Activated CD8-positive, alpha-beta T cell treated with anti-CD3 and anti-CD28 coated beads, Interleukin-2, amount 10 ng/mL, durations not matched to agents 7 days and 5 days (primary cell): ENCODE data around the gene CCDC57. TPM values are rescaled to one million over a fixed set of nuclear protein-coding genes. Genes with fewer than 3 reads are reported as not detected.
"Not testable (repeated sequence)": the region's sequence is repeated elsewhere in the genome, so short reads cannot be mapped to it uniquely, and the experiment has no call there.

Experiments
- ATAC-seq: fragments of 150-1000 bp; cut with Tn5 transposase; one replicate; pipeline ENCODE4 v1.10.0; 2021; ENCODE audit warnings: moderate library complexity
- CTCF ChIA-PET: fragments of 350-600 bp; sonication (Branson Sonifier 250); formaldehyde crosslinking; loops from one replicate; lab custom pipeline; 2021; ENCODE audit warnings: antibody characterized with exemption; lab: Charles Lee
- POLR2A ChIA-PET: fragments of 350-600 bp; sonication (Branson Sonifier 250); formaldehyde crosslinking; loops from one replicate; lab custom pipeline; 2021; ENCODE audit warnings: antibody characterized with exemption; lab: Charles Lee
- DNase-seq: peaks from one replicate; pipeline ENCODE4 v3.0.0-alpha.2; 2020
- H3K27ac Mint-ChIP-seq: one replicate; pipeline ENCODE4 v1.8.0; 2021; ENCODE audit warnings: mild to moderate bottlenecking, mixed read lengths
- H3K27me3 Mint-ChIP-seq: one replicate; pipeline ENCODE4 v1.8.0; 2021; ENCODE audit warnings: low read depth, mixed read lengths
- H3K36me3 Mint-ChIP-seq: one replicate; pipeline ENCODE4 v1.8.0; 2021; ENCODE audit warnings: low read depth, mixed read lengths
- H3K4me1 Mint-ChIP-seq: one replicate; pipeline ENCODE4 v1.8.0; 2021; ENCODE audit warnings: low read depth, mixed read lengths
- H3K4me3 Mint-ChIP-seq: one replicate; pipeline ENCODE4 v1.8.0; 2021; ENCODE audit warnings: mild to moderate bottlenecking, mixed read lengths
- H3K9me3 Mint-ChIP-seq: one replicate; pipeline ENCODE4 v1.8.0; 2022; ENCODE audit warnings: mixed read lengths; ENCODE audit not compliant: insufficient read depth
- total RNA-seq, 2 experiments: library from RNA; stranded (reverse); gene quantifications; one replicate each; pipeline ENCODE4 v1.2.3, GENCODE V29; 2021

CCDC57 gene
- total RNA-seq, 2 experiments from 2014 or later = 78.3 to 84.7 TPM

DNA sequence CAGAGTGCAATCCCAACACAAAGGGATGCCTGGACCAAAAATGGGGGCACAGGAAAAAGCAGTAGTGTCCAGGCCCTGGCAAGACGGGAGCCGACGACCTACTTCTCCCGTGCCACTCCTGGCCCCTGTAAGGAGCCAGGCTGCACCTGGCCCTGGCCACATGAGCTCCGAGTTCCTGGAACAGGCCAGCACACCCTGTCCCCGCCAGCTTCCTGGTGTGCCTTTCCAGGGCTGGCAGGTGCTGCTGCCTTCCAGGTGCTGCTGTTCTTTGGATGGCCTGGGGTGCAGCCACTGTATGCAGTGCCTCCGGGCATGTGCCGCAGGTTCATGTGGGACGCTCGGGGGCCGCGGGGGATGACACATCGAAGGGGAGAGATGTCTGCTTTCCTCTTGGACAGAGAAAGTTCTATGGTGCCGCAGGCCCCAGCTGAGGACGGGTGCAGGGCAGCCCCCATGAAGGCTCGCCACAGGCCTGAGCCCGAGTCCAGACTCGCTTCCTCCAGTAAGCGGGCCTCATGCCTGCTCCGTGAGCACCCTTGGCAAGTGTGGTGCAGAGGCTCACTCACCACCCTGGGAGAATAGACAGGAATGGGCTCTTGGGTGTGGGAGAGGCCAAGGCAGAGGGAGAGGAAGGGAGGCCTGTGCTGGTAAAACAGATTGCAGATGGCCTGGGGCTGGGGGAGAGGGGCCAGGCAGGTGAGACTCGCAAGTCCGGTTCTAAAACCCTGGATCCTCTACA is 59.9 kb downstream of the CCDC57 start:
- Mint-ChIP-seq H3K27me3 (no peaks in the 10 kb centered on the region), H3K27ac (no peak overlapping the region), H3K4me1 (peaks cover 4% of the 10 kb centered on the region), H3K9me3 (no peaks in the 10 kb centered on the region), H3K36me3 (peaks cover 4% of the 10 kb centered on the region), H3K4me3 (no peak overlapping the region)
- DNase-seq = no peak
- no peak for ATAC-seq
- CTCF ChIA-PET = interaction anchor here (0.8 to 5.3 kb wide), 4 partner anchors 26 to 122 kb away, joined by 3 to 31 read pairs (median 12); partner anchors contain the start of genes DCXR and RAC3
- POLR2A ChIA-PET = no interaction called here

DNA sequence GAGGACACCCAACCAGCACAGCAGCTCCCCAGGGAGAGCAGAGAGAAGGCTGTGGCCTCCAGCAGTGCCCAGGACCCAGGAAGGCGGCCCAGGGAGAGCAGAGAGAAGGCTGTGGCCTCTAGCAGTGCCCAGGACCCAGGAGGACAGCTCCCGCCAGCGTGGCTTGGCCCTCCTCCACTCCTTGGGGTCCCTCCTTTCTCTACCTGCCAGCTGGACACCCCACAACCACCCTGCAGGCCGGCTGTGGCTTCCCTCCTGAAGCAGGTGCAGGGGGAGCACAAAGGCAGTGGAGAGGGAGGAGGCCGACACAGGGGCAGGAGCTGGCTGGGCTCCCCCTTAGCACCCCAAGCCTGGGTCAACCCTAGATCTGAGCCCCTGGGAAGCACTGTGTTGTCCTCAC is 60.5 kb downstream of the CCDC57 start:
- Mint-ChIP-seq H3K36me3 (peaks cover 6% of the 10 kb centered on the region), H3K27ac (no peak overlapping the region), H3K9me3 (no peaks in the 10 kb centered on the region), H3K4me1 (peaks cover 4% of the 10 kb centered on the region), H3K27me3 (no peaks in the 10 kb centered on the region), H3K4me3 (no peak overlapping the region)
- CTCF ChIA-PET = interaction anchor here (0.8 to 5.3 kb wide), 2 partner anchors 25 to 121 kb away, joined by 3 to 31 read pairs; partner anchors contain the start of gene RAC3
- DNase-seq (no peak), ATAC-seq (no peak)
- POLR2A ChIA-PET = no interaction called here

DNA sequence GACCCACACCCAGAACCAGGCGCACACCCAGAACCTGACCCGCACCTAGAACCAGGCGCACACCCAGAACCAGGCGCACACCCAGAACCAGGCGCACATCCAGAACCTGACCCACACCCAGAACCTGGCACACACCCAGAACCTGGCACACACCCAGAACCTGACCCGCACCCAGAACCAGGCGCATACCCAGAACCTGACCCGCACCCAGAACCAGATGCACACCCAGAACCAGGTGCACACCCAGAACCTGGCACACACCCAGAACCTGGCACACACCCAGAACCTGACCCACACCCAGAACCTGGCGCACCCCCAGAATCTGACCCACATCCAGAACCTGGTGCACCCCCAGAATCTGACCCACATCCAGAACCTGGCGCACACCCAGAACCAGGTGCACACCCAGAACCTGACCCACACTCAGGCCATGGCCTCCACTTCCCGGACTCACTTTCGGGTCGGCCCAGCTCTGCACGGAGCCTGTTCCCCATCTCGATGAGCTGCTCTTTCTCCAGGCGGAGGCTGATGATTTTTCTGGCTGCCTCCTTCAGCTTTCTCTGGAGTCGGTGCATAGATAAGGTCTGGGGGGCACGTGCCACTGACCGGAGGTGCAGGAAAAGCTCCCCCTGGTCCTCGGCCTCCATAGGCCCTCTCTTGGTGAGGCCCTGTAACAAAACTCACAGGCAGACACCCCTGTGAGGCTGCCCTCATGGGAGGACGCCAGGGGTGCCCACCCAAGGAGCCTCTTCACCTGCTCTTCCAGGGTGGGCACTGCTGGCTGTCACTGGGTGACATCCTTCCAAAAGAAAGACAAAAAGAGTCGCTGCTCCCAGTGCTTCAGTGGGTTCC is 61.3 kb downstream of the CCDC57 start:
- Mint-ChIP-seq H3K9me3 (no peaks in the 10 kb centered on the region), H3K4me3 (no peak overlapping the region), H3K27me3 (no peaks in the 10 kb centered on the region), H3K27ac (no peak overlapping the region), H3K4me1 (peaks cover 4% of the 10 kb centered on the region), H3K36me3 (peaks cover 8% of the 10 kb centered on the region)
- POLR2A ChIA-PET = no interaction called here
- no peak for ATAC-seq
- CTCF ChIA-PET = interaction anchor here (5.3 kb wide), 1 partner anchor 121 kb away, joined by 31 read pairs; the partner anchor contains the start of gene RAC3
- DNase-seq = no peak

DNA sequence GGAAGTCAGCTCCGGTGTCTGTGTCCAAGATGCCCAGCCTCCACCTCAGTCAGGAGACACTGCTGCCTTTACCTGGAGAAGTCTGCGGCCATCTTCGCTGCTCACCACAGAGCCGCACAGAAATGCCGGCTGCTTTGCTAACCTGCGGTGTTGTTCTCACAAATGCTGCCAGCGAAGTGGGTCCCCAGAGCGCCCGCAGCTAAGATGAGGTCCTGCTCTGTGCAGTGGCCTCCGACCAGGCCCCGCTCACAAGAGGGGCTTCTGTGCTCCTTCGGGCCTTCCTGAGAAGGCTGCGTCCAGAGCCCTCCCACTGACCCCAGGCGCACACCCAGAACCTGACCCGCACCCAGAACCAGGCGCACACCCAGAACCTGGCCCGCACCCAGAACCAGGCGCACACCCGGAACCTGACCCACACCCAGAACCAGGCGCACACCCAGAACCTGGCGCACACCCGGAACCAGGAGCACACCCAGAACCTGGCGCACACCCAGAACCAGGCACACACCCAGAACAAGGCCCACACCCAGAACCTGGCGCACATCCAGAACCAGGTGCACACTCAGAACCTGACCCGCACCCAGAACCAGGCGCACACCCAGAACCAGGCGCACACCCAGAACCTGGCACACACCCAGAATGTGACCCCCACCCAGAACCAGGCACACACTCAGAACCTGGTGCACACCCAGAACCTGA is 63.1 kb downstream of the CCDC57 start:
- Mint-ChIP-seq H3K9me3 (no peaks in the 10 kb centered on the region), H3K27me3 (no peaks in the 10 kb centered on the region), H3K36me3 (peaks cover 8% of the 10 kb centered on the region), H3K4me3 (no peak overlapping the region), H3K4me1 (peaks cover 4% of the 10 kb centered on the region), H3K27ac (no peak overlapping the region)
- CTCF ChIA-PET = no interaction called here
- DNase-seq = no peak
- no peak for ATAC-seq
- POLR2A ChIA-PET = no interaction called here

DNA sequence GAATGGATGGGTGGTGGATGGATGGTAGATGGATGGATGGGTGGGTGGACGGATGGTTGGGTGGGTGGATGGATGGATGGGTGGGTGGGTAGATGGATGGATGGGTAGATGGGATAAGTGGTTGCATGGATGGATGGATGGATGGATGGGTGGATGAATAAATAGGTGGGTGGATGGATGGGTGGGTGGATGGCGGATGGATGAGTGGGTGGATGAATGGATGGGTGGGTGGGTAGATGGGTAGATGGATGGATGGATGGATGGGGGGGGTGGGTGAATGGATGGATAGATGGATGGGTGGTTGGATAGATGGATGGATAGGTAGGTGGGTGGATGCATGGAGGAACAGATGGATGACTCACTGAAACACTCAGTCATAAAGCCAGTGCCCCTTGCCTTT is 63.6 kb downstream of the CCDC57 start:
- ATAC-seq (no peak), DNase-seq (no peak)
- ChIA-PET POLR2A (no interaction called here), CTCF (no interaction called here)
- no peaks in the 10 kb centered on the region for H3K27me3 Mint-ChIP-seq
- no peak overlapping the region for H3K27ac Mint-ChIP-seq
- peaks cover 8% of the 10 kb centered on the region for H3K36me3 Mint-ChIP-seq
- H3K4me3 Mint-ChIP-seq = no peak overlapping the region
- peaks cover 4% of the 10 kb centered on the region for H3K4me1 Mint-ChIP-seq
- no peaks in the 10 kb centered on the region for H3K9me3 Mint-ChIP-seq

DNA sequence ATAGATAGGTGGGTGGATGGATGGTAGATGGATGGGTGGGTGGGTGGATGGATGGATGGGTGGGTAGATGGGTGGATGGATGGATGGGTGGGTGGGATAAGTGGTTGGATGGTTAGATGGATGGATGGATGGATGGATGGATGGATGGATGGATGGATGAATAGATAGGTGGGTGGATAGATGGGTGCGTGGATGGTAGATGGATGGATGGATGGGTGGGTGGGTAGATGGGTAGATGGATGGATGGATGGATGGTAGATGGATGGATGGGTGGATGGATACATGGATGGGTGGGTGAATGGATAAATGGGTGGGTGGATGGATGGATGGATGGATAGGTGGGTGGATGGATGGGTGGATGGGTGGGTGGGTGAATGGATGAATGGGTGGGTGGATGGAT is 64.6 kb downstream of the CCDC57 start:
- Mint-ChIP-seq H3K27ac (no peak overlapping the region), H3K4me3 (no peak overlapping the region), H3K9me3 (no peaks in the 10 kb centered on the region), H3K36me3 (peaks cover 4% of the 10 kb centered on the region), H3K4me1 (no peaks in the 10 kb centered on the region), H3K27me3 (no peaks in the 10 kb centered on the region)
- no peak for ATAC-seq
- ChIA-PET CTCF (no interaction called here), POLR2A (no interaction called here)
- DNase-seq = no peak

DNA sequence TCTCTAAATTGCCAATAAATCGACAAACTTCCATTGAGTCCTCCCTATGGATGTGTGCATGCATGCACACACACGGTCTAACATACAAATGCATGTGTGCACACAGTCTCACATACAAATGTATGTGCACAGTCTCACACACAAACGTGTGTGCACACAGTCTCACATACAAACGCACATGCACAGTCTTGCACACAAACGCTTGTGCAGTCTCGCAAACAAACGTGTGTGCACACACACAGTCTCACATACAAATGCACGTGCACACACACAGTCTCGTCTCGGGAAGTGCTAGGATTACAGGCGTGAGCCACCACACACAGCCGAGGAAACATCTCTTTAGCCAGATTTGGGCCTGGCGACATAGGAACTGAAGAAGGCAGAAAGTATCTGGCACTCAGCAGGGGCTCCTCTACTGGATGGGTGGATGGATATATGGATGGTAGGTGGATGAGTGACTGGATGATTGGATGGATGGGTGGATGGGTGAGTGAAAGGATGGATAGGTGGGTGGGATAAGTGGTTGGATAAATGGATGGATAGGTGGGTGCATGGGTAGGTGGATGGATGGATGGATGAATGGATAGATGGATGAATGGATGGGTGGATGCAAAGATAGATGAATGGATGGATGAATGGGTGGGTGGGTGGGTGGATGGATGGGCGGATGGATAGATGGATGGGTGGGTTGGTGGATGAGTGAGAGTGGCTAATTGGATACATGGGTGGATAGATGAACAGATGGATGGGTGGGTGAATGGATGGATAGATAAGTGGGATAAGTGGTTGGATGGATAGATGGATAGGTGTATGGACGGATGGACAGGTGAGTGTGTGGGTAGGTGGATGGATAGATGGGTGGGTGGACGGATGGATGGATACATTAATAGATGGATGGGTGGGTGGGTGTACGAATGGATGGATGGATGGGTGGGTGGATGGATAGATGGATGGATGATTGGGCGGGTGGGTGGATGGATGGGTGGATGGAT is 65.7 kb downstream of the CCDC57 start:
- peaks cover 4% of the 10 kb centered on the region for H3K36me3 Mint-ChIP-seq
- CTCF ChIA-PET = no interaction called here
- H3K9me3 Mint-ChIP-seq = no peaks in the 10 kb centered on the region
- H3K27me3 Mint-ChIP-seq = no peaks in the 10 kb centered on the region
- H3K4me3 Mint-ChIP-seq = no peak overlapping the region
- no peak overlapping the region for H3K27ac Mint-ChIP-seq
- H3K4me1 Mint-ChIP-seq = no peaks in the 10 kb centered on the region
- ATAC-seq (no peak), DNase-seq (no peak)
- POLR2A ChIA-PET = no interaction called here

DNA sequence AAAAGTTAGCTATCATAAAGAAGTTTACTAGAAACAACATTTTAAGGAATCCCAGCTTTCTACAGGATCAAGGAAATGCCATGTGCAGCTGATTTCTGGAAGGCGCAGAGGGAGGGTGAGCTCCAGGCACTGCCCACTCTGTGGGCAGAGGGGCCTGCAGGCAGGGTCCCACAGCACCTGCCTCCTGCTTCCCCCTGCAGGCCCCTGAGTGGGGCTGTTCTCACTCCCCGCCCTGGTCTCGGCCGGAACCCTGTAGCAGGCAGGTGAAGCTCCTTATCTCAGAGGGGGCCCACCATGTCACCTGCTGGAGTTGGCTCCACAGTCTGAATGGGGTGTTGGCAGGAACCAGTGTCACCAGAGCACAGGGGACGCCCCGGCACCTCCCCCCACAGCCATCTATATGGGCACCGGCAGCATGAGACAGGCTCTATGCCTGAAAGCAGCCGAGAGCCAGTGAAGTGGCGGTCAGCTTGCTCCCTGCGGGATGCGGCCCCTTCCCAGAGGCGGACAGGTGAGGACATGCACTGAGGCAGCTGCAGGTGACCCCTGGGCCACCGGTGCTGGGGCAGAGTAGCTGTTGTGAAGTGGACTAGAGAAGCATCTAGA is 67.0 kb downstream of the CCDC57 start:
- Mint-ChIP-seq H3K27ac (no peak overlapping the region), H3K9me3 (no peaks in the 10 kb centered on the region), H3K4me3 (no peak overlapping the region), H3K27me3 (no peaks in the 10 kb centered on the region), H3K36me3 (peaks cover 4% of the 10 kb centered on the region), H3K4me1 (no peaks in the 10 kb centered on the region)
- DNase-seq (no peak), ATAC-seq (no peak)
- CTCF ChIA-PET = interaction anchor here (0.6 to 0.8 kb wide), 2 partner anchors 21 to 108 kb away, joined by 3 read pairs; partner anchors contain the start of gene DCXR
- POLR2A ChIA-PET = no interaction called here

DNA sequence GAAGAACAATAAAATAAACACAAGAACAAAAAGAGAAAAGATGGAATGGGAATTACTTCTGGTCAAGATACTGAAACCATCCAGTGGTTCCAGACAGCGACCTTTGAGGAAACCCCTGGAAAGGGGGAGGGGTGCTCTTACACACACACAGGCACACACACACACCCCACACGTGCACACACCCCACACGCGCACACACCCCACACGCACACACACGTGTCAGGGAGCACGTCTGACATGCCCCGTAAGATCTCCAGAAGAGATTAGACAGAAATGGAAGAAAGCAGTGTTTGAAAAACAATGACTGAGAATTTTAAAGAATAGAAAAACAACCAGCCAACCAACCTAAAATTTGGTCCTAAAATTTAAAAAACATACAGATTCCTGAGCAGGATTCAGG is 69.3 kb downstream of the CCDC57 start:
- ChIA-PET CTCF (interaction anchor here (1.2 kb wide), 1 partner anchor 21 kb away, joined by 3 read pairs; no protein-coding TSS in a partner anchor), POLR2A (interaction anchor here (0.8 kb wide), 1 partner anchor 1149 kb away, joined by 3 read pairs; no protein-coding TSS in a partner anchor)
- no peaks in the 10 kb centered on the region for H3K9me3 Mint-ChIP-seq
- DNase-seq (no peak), ATAC-seq (no peak)
- H3K4me3 Mint-ChIP-seq = no peak overlapping the region
- no peaks in the 10 kb centered on the region for H3K27me3 Mint-ChIP-seq
- no peaks in the 10 kb centered on the region for H3K4me1 Mint-ChIP-seq
- peaks cover 4% of the 10 kb centered on the region for H3K36me3 Mint-ChIP-seq
- H3K27ac Mint-ChIP-seq = peak overlapping the region; percentile 40

DNA sequence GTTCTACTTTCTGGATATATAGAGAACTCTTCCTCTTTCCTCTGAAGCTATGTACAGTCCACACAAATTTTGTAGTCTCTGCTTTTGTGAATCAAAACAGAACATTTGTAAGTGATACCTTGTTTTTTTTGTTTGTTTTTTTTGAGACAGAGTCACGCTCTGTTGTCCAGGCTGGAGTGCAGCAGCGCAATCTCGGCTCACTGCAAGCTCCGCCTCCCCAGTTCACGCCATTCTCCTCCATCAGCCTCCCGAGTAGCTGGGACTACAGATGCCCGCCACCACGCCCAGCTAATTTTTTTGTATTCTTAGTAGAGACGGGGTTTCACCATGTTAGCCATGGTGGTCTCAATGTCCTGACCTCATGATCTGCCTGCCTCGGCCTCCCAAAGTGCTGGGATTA is 72.7 kb downstream of the CCDC57 start:
- H3K36me3 Mint-ChIP-seq, DNase-seq, H3K27me3 Mint-ChIP-seq, H3K4me3 Mint-ChIP-seq, H3K4me1 Mint-ChIP-seq, H3K9me3 Mint-ChIP-seq, POLR2A ChIA-PET, H3K27ac Mint-ChIP-seq, ATAC-seq: not testable (repeated sequence)
- CTCF ChIA-PET = interaction anchor here (0.9 to 1.7 kb wide), 3 partner anchors 12 to 109 kb away, joined by 4 to 5 read pairs (median 5); partner anchors contain the start of gene DCXR
